ENCODE results near the gene SPOCK2. TPM values are rescaled to one million over a fixed set of nuclear protein-coding genes. Genes with fewer than 3 reads are reported as not detected.

SPOCK2 gene
- total RNA-seq, 4 donors from 2014 or later, result 0.65 to 3.9 (median 3.5) TPM

- intact Hi-C loops (cut with DNase I; ENCODE audit: low total_unique reads), result no loop called here
- TF ChIP-seq POLR2A (IDR thresholded peaks at IDR 0.05), result no peak
- no peak for TF ChIP-seq CTCF (IDR thresholded peaks at IDR 0.05)
- no peak overlapping the region for H3K4me3 ChIP-seq (ENCODE audit: low read depth, poor library complexity, severe bottlenecking)
- peak in 1 of 2 donors; percentile 87 for DNase-seq (ENCODE audit: low spot score in 2 of 2)
- WGBS, 2 donors, result 54 to 82% methylated on average over 14 of the region's 14 CpGs
These were observed 681 bp upstream of the SPOCK2 start for GRCh38 chr10:72088889-72089575.

GRCh38 chr10:72087392-72087968, 871 bp downstream of the SPOCK2 start:
- H3K4me3 ChIP-seq (ENCODE audit: low read depth, poor library complexity, severe bottlenecking), result peak overlapping the region; percentile 6
- DNase-seq (ENCODE audit: low spot score in 2 of 2), result peak in 1 of 2 donors; percentile 83
- 5 to 28% methylated on average over 4 to 14 of the region's 50 CpGs for WGBS, 2 donors
- intact Hi-C loops (cut with DNase I; ENCODE audit: low total_unique reads), result no loop called here
- no peak for TF ChIP-seq CTCF (IDR thresholded peaks at IDR 0.05)
- TF ChIP-seq POLR2A (IDR thresholded peaks at IDR 0.05), result no peak

GRCh38 chr10:72086466-72087391, 1.6 kb downstream of the SPOCK2 start:
- H3K4me3 ChIP-seq (ENCODE audit: low read depth, poor library complexity, severe bottlenecking), result no peak overlapping the region
- intact Hi-C loops (cut with DNase I; ENCODE audit: low total_unique reads), result no loop called here
- WGBS, 2 donors, result 48 to 80% methylated on average over 29 to 61 of the region's 61 CpGs
- DNase-seq (ENCODE audit: low spot score in 2 of 2), result peak in 1 of 2 donors; percentile 88
- TF ChIP-seq CTCF (IDR thresholded peaks at IDR 0.05), result no peak
- TF ChIP-seq POLR2A (IDR thresholded peaks at IDR 0.05), result no peak

- intact Hi-C loops (cut with DNase I; ENCODE audit: low total_unique reads), result no loop called here
- no peak for TF ChIP-seq POLR2A (IDR thresholded peaks at IDR 0.05)
- no peak for TF ChIP-seq CTCF (IDR thresholded peaks at IDR 0.05)
- WGBS, 2 donors, result 82 to 89% methylated on average over 1 of the region's 1 CpG
- no peak overlapping the region for H3K4me3 ChIP-seq (ENCODE audit: low read depth, poor library complexity, severe bottlenecking)
- peak in 1 of 2 donors; percentile 72 for DNase-seq (ENCODE audit: low spot score in 2 of 2)
These were observed 2.4 kb downstream of the SPOCK2 start for GRCh38 chr10:72085864-72086465.

GRCh38 chr10:72085166-72085565, 3.2 kb downstream of the SPOCK2 start:
- 90 to 94% methylated on average over 6 of the region's 6 CpGs for WGBS, 2 donors
- peak in 1 of 2 donors; percentile 49 for DNase-seq (ENCODE audit: low spot score in 2 of 2)
- intact Hi-C loops (cut with DNase I; ENCODE audit: low total_unique reads), result no loop called here
- H3K4me3 ChIP-seq (ENCODE audit: low read depth, poor library complexity, severe bottlenecking), result no peak overlapping the region
- no peak for TF ChIP-seq POLR2A (IDR thresholded peaks at IDR 0.05)
- no peak for TF ChIP-seq CTCF (IDR thresholded peaks at IDR 0.05)

Measured in lower leg skin (tissue), 4 donors.